Endothelial cell of umbilical vein (primary cell): Measurements from ENCODE around the gene TPM2. TPM values are rescaled to one million over a fixed set of nuclear protein-coding genes. Genes with fewer than 3 reads are reported as not detected.

ENCODE experiments used
- BruUV-seq: library from RNA; stranded (reverse); fragments of 400-500 nt; replicated peaks from 2 replicates; lab custom pipeline; 2021; lab: Mats Ljungman, UMichigan
- CTCF ChIA-PET: fragments of 300-600, 350-600 bp; sonication (Branson Sonifier 250); formaldehyde crosslinking; loops from one replicate; lab custom pipeline; 2021; ENCODE audit warnings: antibody characterized with exemption, inconsistent platforms; lab: Charles Lee
- POLR2A ChIA-PET: fragments of 300-600, 350-600 bp; sonication (Branson Sonifier 250); formaldehyde crosslinking; loops from one replicate; lab custom pipeline; 2021; ENCODE audit warnings: antibody characterized with exemption, inconsistent platforms; lab: Charles Lee
- DNase-seq: peaks from one replicate; pipeline ENCODE4 v3.0.0-alpha.2; 2011; ENCODE audit warnings: low read depth, low spot score
- FAIRE-seq: peaks from 2 replicates; lab custom pipeline; 2011; peaks lifted over from hg19 to GRCh38; lab: Jason Lieb, UNC
- H2AFZ ChIP-seq: 2 replicates; pipeline ENCODE4 v1.6.0; 2012; ENCODE audit warnings: low read depth, low read length, control low read depth, inconsistent platforms
- H3K27ac ChIP-seq: 2 replicates; pipeline ENCODE4 v1.5.1; 2011; ENCODE audit warnings: low read depth, mild to moderate bottlenecking, control low read depth, low read length, moderate library complexity; ENCODE audit not compliant: insufficient read depth
- H3K27me3 ChIP-seq, 2 experiments: 2 replicates each; pipeline versions ENCODE4 v1.6.0 to v1.6.1; 2011; ENCODE audit warnings: low read length in 2 of 2, mixed read lengths in 1 of 2; ENCODE audit not compliant: control insufficient read depth in 2 of 2, insufficient read depth in 2 of 2
- H3K36me3 ChIP-seq, 2 experiments: 2 replicates in 1 of 2; 3 replicates in 1 of 2; pipeline ENCODE4 v1.5.1; 2011; ENCODE audit warnings: low read length in 2 of 2, mild to moderate bottlenecking in 1 of 2, moderate library complexity in 1 of 2; ENCODE audit not compliant: control insufficient read depth in 2 of 2, insufficient read depth in 2 of 2; ENCODE audit errors: extremely low read depth in 1 of 2
- H3K4me1 ChIP-seq: 3 replicates; pipeline ENCODE4 v1.5.1; 2011; ENCODE audit warnings: mild to moderate bottlenecking, low read length; ENCODE audit not compliant: control insufficient read depth, insufficient read depth; ENCODE audit errors: extremely low read depth
- H3K4me2 ChIP-seq: 2 replicates; pipeline ENCODE4 v1.6.1; 2011; ENCODE audit warnings: low read length, control low read depth, mixed read lengths; ENCODE audit not compliant: insufficient read depth
- H3K4me3 ChIP-seq, 3 experiments: fragments of 200-600 bp in 1 of 3; sonication (generic), shearing (Covaris generic) in 1 of 3; replicated peaks in 1 of 3; 2 replicates each; pipeline ENCODE4 v1.5.1; 2011 to 2016; ENCODE audit warnings: control low read depth in 3 of 3, low read length in 3 of 3, mild to moderate bottlenecking in 2 of 3, inconsistent platforms in 1 of 3, low read depth in 1 of 3, moderate library complexity in 1 of 3; ENCODE audit not compliant: insufficient read depth in 1 of 3
- H3K79me2 ChIP-seq: 2 replicates; pipeline ENCODE4 v1.6.0; 2012; ENCODE audit warnings: low read length, inconsistent platforms; ENCODE audit not compliant: control insufficient read depth, insufficient read depth
- H3K9ac ChIP-seq: replicated peaks from 2 replicates; pipeline ENCODE3; 2011; ENCODE audit warnings: low read length, control low read depth; ENCODE audit not compliant: insufficient read depth; ENCODE audit errors: extremely low read depth
- H3K9me1 ChIP-seq: replicated peaks from 3 replicates; pipeline ENCODE4 v1.6.0; 2011; ENCODE audit warnings: mild to moderate bottlenecking, low read length; ENCODE audit not compliant: control insufficient read depth, insufficient read depth; ENCODE audit errors: extremely low read depth
- H3K9me3 ChIP-seq: replicated peaks from 2 replicates; pipeline ENCODE4 v1.5.1; 2012; ENCODE audit warnings: low read length, inconsistent platforms; ENCODE audit not compliant: control insufficient read depth, insufficient read depth
- H4K20me1 ChIP-seq: replicated peaks from 2 replicates; pipeline ENCODE3; 2011; ENCODE audit warnings: mild to moderate bottlenecking, low read length; ENCODE audit not compliant: control insufficient read depth, insufficient read depth; ENCODE audit errors: extremely low read depth
- EZH2 ChIP-seq: IDR thresholded peaks from 2 replicates; pipeline ENCODE4 v1.6.1; 2012; ENCODE audit warnings: borderline replicate concordance, low read depth, mild to moderate bottlenecking, moderate library complexity, low read length, inconsistent platforms; ENCODE audit not compliant: severe bottlenecking
- POLR2A ChIP-seq: IDR thresholded peaks from 2 replicates; pipeline ENCODE4 v1.6.1; 2012; ENCODE audit warnings: low read depth, mild to moderate bottlenecking, control low read depth, low read length
- dilution Hi-C: fragments of 300-500 bp; cut with MboI; formaldehyde crosslinking; loops from one replicate; pipeline ENCODE4 v1.15.0; 2019; ENCODE audit warnings: low sequenced_read_pairs; ENCODE audit not compliant: extremely low pct_ligation_motif_present
- intact Hi-C: fragments of 100-400 bp; cut with micrococcal nuclease; formaldehyde crosslinking; loops from one replicate; pipeline ENCODE4 v1.10.0; 2022
- polyA plus RNA-seq, 4 experiments: library from polyadenylated mRNA; depleted of rRNA in 3 of 4; stranded (reverse) in 3 of 4; unstranded in 1 of 4; fragments of >200 nt; gene quantifications; 2 replicates each; pipeline versions ENCODE4 v1.2.1 to v1.2.3, GENCODE V29; 2011 to 2012; ENCODE audit warnings: missing spikeins in 1 of 4
- total RNA-seq: library from RNA; stranded (reverse); gene quantifications from 2 replicates; pipeline ENCODE4 v1.2.3, GENCODE V29; 2021
- TF ChIP-seq, protein P1 (sequence below), 2 donors: IDR thresholded peaks; 1 replicate in 1 of 2; 2 replicates in 1 of 2; pipeline ENCODE4 v1.5.1; 2011; ENCODE audit warnings: low read length in 2 of 2, mild to moderate bottlenecking in 2 of 2, moderate library complexity in 2 of 2, control low read depth in 1 of 2, inconsistent platforms in 1 of 2, low read depth in 1 of 2; ENCODE audit not compliant: insufficient read depth in 1 of 2; ENCODE audit errors: extremely low read depth in 1 of 2
- TF ChIP-seq, protein P2 (sequence below): IDR thresholded peaks from 2 replicates; pipeline ENCODE4 v1.6.1; 2011; ENCODE audit not compliant: insufficient read depth, insufficient read length

TPM2 gene
- total and polyA plus RNA-seq, 2 donors (not counting 3 experiments of a cell fraction or from before 2014, with no cell fraction given): 144 to 279 TPM

DNA sequence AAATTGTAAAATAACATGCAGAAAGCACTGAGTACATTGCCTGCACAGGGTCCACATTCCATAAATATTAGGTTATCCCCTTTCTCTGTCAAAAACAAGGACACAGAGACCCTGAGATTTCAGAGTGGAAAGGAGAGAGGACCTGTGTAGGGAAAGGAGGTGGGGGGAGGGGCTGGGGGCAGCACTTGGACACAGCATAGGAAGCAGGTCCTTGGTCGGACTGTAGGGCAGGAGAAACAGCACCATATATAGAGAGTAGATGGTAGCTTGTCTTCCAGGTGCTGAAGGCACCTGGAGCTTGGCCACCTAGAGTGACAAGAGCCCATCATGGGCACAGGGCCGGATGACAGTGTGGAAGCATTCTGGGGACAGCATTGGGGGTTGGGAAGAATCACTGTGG lies 2.4 kb downstream of the TPM2 start:
- H3K36me3 ChIP-seq: peaks cover 7 to 24% of the 10 kb centered on the region in 2 experiments
- H3K4me2 ChIP-seq: no peak overlapping the region
- H2AFZ ChIP-seq: no peak overlapping the region
- ChIA-PET CTCF (interaction anchor here (2.0 to 13.5 kb wide), 2 partner anchors 10 to 26 kb away, joined by 16 to 227 read pairs; partner anchors contain the start of genes ARHGEF39, CCDC107 and RMRP), POLR2A (interaction anchor here (1.2 kb wide), 1 partner anchor 29 kb away, joined by 4 read pairs; the partner anchor contains the start of genes CCDC107 and RMRP)
- dilution Hi-C loops (no loop called here), intact Hi-C loops (no loop called here)
- no peak overlapping the region for H3K4me3 ChIP-seq
- H3K27me3 ChIP-seq: no peaks in the 10 kb centered on the region
- no TSS peak for BruUV-seq
- H3K4me1 ChIP-seq: peaks cover 28% of the 10 kb centered on the region
- DNase-seq: no peak
- H3K9me1 ChIP-seq: no peaks in the 10 kb centered on the region
- peaks cover 36% of the 10 kb centered on the region for H3K79me2 ChIP-seq
- no peak overlapping the region for H3K27ac ChIP-seq
- TF ChIP-seq, protein P1, sequence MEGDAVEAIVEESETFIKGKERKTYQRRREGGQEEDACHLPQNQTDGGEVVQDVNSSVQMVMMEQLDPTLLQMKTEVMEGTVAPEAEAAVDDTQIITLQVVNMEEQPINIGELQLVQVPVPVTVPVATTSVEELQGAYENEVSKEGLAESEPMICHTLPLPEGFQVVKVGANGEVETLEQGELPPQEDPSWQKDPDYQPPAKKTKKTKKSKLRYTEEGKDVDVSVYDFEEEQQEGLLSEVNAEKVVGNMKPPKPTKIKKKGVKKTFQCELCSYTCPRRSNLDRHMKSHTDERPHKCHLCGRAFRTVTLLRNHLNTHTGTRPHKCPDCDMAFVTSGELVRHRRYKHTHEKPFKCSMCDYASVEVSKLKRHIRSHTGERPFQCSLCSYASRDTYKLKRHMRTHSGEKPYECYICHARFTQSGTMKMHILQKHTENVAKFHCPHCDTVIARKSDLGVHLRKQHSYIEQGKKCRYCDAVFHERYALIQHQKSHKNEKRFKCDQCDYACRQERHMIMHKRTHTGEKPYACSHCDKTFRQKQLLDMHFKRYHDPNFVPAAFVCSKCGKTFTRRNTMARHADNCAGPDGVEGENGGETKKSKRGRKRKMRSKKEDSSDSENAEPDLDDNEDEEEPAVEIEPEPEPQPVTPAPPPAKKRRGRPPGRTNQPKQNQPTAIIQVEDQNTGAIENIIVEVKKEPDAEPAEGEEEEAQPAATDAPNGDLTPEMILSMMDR (IDR thresholded peaks at IDR 0.05; ENCODE audit: extremely low read depth in 1 of 2, insufficient read depth in 1 of 2, low read depth in 1 of 2, low read length in 2 of 2): no peak
- TF ChIP-seq EZH2 (no peak), POLR2A (no peak)
- TF ChIP-seq, protein P2, sequence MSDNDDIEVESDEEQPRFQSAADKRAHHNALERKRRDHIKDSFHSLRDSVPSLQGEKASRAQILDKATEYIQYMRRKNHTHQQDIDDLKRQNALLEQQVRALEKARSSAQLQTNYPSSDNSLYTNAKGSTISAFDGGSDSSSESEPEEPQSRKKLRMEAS: no peak
- FAIRE-seq: no peak
- H3K9ac ChIP-seq: no peak overlapping the region
- H4K20me1 ChIP-seq: no peaks in the 10 kb centered on the region
- H3K9me3 ChIP-seq: no peaks in the 10 kb centered on the region
